ENCODE measurements around the gene AOC1. TPM values are rescaled to one million over a fixed set of nuclear protein-coding genes. Genes with fewer than 3 reads are reported as not detected.

The AOC1 gene
- total and polyA plus RNA-seq, 4 donors = 0.01 to 0.08 TPM; not detected in 2

DNA sequence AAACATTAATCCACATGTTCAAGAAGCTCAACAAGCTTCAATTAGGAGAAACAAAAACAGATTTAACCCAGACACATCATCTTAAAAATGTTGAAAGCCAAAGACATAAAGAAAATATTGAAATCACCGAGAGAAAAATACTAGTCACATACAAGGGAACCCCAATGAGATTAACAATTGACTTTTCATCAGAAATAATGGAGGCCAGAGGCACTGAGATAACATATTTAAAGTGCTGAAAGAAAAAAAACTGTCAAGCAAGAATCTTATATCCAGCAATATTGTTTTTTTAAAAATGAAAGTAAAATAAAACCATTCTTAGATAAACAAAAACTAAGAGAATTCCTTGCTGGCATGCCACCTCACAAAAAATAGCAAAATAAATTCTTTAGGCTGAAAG, 28.9 kb downstream of the AOC1 start:
- Histone ChIP-seq H3K4me3 (ENCODE audit: low read depth in 1 of 3, low read length in 3 of 3) (no peak overlapping the region), H3K36me3 (ENCODE audit: control insufficient read depth in 4 of 4, insufficient read depth in 3 of 4, low read depth in 1 of 4, low read length in 3 of 4) (no peaks in the 10 kb centered on the region), H3K9ac (ENCODE audit: low read depth in 1 of 2, low read length in 2 of 2) (no peak overlapping the region), H3K9me3 (ENCODE audit: control insufficient read depth in 4 of 4, low read length in 3 of 4) (peaks cover 2 to 4% (median 3%) of the 10 kb centered on the region in 4 donors), H3K4me1 (ENCODE audit: control insufficient read depth in 4 of 4, insufficient read depth in 4 of 4, low read length in 3 of 4) (peaks cover 0 to 7% (median 6%) of the 10 kb centered on the region in 4 donors), H3K27ac (ENCODE audit: low read depth in 1 of 2, low read length in 2 of 2) (no peak overlapping the region), H3K27me3 (ENCODE audit: control insufficient read depth in 4 of 4, insufficient read depth in 4 of 4, low read length in 3 of 4) (no peaks in the 10 kb centered on the region)
- WGBS = 93% methylated on average over 1 of the region's 1 CpG
- DNase-seq (ENCODE audit: low spot score) = no peak
- TF ChIP-seq, protein P1, sequence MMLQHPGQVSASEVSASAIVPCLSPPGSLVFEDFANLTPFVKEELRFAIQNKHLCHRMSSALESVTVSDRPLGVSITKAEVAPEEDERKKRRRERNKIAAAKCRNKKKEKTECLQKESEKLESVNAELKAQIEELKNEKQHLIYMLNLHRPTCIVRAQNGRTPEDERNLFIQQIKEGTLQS (IDR thresholded peaks at IDR 0.05) = no peak
- no peak for TF ChIP-seq ZBTB33 (IDR thresholded peaks at IDR 0.05)
- no peak for TF ChIP-seq REST (IDR thresholded peaks at IDR 0.05)
- TF ChIP-seq YY1 (IDR thresholded peaks at IDR 0.05) = no peak

DNA sequence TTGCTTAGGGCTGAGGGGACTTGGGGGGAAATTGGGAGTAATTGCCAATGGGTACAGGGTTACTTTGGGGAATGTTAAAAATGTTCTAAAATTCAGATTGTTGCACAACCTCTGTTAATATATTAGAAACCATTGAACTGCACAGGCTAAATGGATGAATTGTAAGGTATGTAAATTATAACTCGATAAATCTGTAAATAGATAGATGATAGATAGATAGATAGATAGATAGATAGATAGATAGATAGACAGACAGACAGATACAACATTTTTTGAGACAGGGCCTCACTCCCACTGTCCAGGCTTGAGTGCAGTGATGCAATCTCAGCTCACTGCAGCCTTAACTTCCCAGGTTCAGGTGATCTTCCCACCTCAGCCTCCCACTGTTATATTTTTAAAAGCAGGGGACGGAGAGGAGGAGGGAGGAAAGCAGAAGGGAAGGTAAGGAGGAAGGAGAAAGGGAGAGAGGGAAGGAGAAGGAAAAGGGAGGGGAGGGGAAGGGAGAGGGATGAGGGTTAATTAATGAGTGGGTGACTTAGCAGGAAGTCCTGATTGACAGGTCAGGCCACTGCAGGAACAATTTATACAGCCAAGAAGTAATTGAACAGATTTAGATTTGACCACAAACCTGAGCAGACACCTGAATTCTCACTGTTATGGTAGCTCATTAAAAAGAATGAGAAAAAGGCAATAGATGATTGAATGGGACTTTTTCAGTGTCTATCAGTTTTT, 38.7 kb downstream of the AOC1 start:
- TF ChIP-seq HNF4A (conservative IDR thresholded peaks at IDR 0.05) (no peak), YY1 (IDR thresholded peaks at IDR 0.05) (no peak), REST (IDR thresholded peaks at IDR 0.05) (no peak), TAF1 (conservative IDR thresholded peaks at IDR 0.05) (no peak), GABPA (IDR thresholded peaks at IDR 0.05 in 1 of 2, conservative IDR thresholded peaks at IDR 0.05 in 1 of 2) (no peak)

More for the DNA sequence above, 38.7 kb downstream of the AOC1 start:
- no peak overlapping the region for H3K27ac ChIP-seq (ENCODE audit: low read depth in 1 of 2, low read length in 2 of 2)
- DNase-seq (ENCODE audit: low spot score) = no peak
- H3K4me3 ChIP-seq (ENCODE audit: low read depth in 1 of 3, low read length in 3 of 3) = no peak overlapping the region
- H3K9ac ChIP-seq (ENCODE audit: low read depth in 1 of 2, low read length in 2 of 2) = no peak overlapping the region
- H3K4me1 ChIP-seq (ENCODE audit: control insufficient read depth in 4 of 4, insufficient read depth in 4 of 4, low read length in 3 of 4) = no peaks in the 10 kb centered on the region
- WGBS = 81% methylated on average over 2 of the region's 2 CpGs
- H3K36me3 ChIP-seq (ENCODE audit: control insufficient read depth in 4 of 4, insufficient read depth in 3 of 4, low read depth in 1 of 4, low read length in 3 of 4) = no peaks in the 10 kb centered on the region
- no peaks in the 10 kb centered on the region for H3K27me3 ChIP-seq (ENCODE audit: control insufficient read depth in 4 of 4, insufficient read depth in 4 of 4, low read length in 3 of 4)
- peaks cover 0 to 6% (median 2%) of the 10 kb centered on the region in 4 donors for H3K9me3 ChIP-seq (ENCODE audit: control insufficient read depth in 4 of 4, low read length in 3 of 4)

Measured in liver (tissue), 9 donors.